NCI-H2029 (cell line): ENCODE results near the gene MAMSTR.
A peak's percentile ranks its signal among the peaks of the same experiment; 100 is the strongest.
"Not testable (repeated sequence)": the region's sequence is repeated elsewhere in the genome, so short reads cannot be mapped to it uniquely, and the experiment has no call there.

Experiments used
- DNase-seq: peaks from one replicate; lab custom pipeline; 2025; lab: John Stamatoyannopoulos, UW

Gene MAMSTR

GRCh38 chr19:48718711-48719231 is 754 bp downstream of the MAMSTR start:
- no peak for DNase-seq

GRCh38 chr19:48718106-48718505 is 1.4 kb downstream of the MAMSTR start:
- not testable (repeated sequence) for DNase-seq

GRCh38 chr19:48716562-48717291 is 2.8 kb downstream of the MAMSTR start:
- DNase-seq: no peak

- DNase-seq: no peak
Measured at GRCh38 chr19:48715681-48716171, 3.8 kb downstream of the MAMSTR start.

GRCh38 chr19:48714759-48715675 is 4.5 kb downstream of the MAMSTR start:
- no peak for DNase-seq

- peak; percentile 99 for DNase-seq
Measured at GRCh38 chr19:48713864-48714755, 5.4 kb downstream of the MAMSTR start.

GRCh38 chr19:48713041-48713863 is 6.3 kb downstream of the MAMSTR start:
- DNase-seq: no peak

GRCh38 chr19:48711106-48711662 is 8.3 kb downstream of the MAMSTR start:
- DNase-seq: no peak

- no peak for DNase-seq
Measured at GRCh38 chr19:48708471-48708870, 11.1 kb downstream of the MAMSTR start.

GRCh38 chr19:48705431-48705830 is 14.1 kb downstream of the MAMSTR start:
- no peak for DNase-seq

- no peak for DNase-seq
Measured at GRCh38 chr19:48703316-48703715, 16.2 kb downstream of the MAMSTR start.

GRCh38 chr19:48702701-48703100 is 16.8 kb downstream of the MAMSTR start:
- DNase-seq: no peak

GRCh38 chr19:48698046-48698445 is 21.5 kb downstream of the MAMSTR start:
- peak; percentile 24 for DNase-seq

GRCh38 chr19:48696353-48697010 is 23.0 kb downstream of the MAMSTR start:
- no peak for DNase-seq

GRCh38 chr19:48695743-48696352 is 23.7 kb downstream of the MAMSTR start, which contains the start of gene FUT2:
Gene FUT2, plus strand, starts transcription at chr19:48695971. Its CDS starts 6,986 bp downstream, at chr19:48702957.
- DNase-seq: peak; percentile 44

- DNase-seq: not testable (repeated sequence)
Measured at GRCh38 chr19:48693629-48694028, 25.9 kb downstream of the MAMSTR start.

- no peak for DNase-seq
Measured at GRCh38 chr19:48689449-48689848, 30.1 kb downstream of the MAMSTR start.

GRCh38 chr19:48687776-48688175 is 31.7 kb downstream of the MAMSTR start:
- no peak for DNase-seq

- not testable (repeated sequence) for DNase-seq
Measured at GRCh38 chr19:48686637-48687036, 32.9 kb downstream of the MAMSTR start.
